Measurements from ENCODE around the gene GPRIN2.

The GPRIN2 gene

DNA sequence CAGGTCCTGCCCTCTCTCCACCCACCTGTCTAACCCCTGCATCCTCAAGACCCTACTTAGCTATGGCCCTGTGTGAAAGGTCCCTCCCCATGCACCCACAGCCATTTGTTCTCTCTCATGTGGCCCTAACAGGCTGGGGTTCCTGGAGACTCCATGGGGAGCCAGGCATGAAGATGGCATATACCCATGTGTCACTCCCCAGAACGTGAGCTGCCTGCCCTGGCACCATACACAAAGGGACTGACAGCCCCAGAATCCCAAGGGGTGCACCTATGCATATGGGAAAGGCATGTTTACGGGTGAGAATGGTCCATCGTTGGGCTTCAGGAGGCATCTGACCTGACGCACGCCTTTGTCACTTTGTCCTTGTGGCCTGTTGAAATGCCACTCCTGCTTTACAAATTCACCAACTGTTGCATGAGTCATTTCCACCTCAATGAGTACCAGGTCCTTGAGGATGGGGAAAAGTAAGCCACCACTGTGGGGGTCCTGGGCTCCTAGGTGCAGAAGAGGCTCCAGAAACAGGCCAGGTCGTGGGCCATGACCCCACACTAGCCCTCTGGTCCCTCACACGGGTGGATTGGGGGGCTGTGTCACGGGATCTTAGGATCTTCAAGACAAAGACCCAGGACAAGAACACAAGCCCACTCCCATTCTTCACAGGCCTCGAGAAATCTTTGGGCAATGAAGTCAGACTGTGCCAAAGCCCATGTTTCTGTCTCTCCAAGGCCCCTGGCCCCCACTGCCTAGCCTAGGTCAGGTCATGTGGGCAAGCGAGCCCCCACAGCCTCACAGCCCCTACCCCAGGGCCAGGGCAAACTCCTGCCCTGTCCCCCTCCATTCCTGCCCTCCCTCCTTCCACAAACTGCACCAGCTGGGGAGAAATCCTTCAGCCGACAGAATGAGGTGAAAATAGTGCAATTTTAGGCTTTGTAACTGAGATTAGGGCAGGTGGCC is 8.6 kb downstream of the GPRIN2 start:
- DNase-seq, result no peak

DNA sequence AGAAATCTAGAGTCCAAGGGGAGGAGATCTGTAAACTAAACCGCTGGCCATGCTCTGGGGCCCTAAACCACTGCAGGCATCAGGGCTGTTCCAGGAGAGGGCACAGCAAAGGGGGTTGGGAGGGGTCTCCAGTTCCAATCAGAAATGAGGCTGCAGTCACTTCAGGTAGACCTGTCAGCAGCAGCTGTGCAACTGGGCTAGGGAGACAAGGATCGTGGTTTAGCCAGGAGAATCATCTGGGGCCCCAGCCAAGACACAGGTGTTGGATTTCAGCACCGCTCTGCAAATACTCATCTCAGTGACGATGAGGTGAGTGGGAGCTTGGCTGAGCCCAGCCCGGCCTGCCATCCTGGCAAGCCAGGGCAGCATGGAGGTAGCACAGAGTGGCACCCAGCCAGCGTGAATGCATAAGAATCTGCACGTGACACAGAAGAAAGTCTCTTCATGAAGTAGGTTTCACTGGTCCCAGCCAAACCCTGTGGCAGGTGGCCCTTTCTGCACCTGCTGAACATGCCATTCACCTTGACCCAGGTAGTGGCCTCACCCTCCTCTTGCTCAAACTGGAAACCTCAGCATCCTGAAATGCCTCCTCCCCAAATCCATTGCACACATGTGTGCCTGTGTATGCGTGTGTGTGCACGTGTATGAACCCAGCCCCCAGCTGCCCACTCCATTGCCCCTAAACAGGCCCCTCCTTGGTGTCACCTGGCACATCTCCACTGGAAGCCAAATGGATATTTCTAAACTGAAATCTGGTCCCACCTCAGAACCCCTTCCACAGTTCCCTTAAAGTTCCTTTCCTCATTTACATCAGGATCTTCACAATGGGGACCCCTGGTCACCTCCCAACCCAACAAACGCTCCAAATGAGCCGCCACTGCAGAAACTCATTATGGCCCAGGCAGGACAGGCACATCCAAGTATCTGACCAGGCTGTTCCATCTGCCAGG is 9.6 kb downstream of the GPRIN2 start:
- no peak for DNase-seq

DNA sequence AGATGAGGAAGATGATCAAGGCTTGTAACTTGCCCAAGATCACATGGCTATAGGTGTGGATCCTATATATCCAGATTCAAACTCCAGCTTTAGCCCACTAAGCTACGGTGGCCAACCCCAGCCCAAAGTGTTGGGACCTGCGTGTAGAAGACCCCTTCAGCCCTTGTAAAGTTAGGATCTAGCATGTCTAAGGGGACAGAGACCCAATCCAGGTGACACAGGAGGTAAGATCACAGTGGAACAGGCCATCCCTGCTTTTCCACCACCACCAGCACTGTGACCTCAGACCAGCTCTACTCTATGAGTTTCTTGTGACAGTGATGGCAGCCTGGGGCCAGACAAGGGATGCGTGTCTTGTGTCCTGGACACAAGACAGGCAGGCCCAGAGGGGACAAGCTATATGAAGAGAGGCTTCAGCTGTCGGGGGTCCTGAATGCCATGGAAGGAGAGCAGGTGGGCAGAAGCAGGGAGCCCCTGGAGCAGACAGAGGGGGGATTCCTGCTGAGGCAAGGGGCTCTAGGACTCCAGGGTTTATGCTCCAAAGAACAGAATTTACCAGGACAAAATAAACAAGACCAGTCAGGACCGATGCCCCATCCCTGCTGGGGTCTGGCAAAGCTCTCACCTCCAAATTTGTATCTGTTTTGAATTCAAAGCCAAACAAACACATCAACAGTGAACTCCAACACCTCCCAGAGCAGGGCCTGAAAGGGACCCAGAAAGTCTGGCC is 10.4 kb downstream of the GPRIN2 start:
- no peak for DNase-seq

DNA sequence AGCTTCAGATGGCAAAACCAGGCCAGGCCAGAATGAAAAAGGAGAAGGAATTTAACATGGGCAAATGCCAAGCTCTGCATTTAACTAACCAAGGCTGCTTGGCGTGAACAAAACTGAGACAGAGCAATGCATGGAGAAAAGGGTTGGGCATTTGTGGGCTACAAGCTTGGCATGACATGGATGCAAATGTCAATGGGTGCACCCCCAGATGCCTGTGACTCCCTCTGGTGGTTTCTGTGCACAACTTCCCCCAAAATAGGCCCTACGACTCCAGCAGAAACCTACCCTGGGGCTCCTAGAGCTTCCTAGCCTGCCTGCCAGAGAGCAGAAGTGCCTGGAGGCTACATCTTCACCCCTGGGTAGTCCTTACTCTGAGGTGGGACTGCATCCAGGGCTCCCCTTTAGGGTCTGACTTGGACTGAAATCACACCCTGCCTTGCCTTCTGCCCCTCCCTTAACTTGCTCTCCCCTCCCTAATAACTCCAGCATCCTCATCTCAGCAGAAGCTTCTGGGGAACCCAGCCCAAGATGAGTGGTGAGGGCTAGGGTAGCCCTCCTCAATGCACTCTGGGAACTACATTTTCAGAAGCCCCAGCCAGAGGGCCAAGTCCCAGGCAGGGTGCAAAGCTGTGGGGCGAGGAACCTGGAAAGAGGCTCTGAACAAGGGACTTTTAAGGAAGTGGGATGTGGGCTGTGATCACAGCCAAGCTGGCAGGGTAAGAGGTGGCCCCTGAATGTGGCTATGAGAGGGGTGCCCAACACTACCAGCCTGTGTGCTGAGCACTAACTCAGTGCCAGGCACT is 11.3 kb downstream of the GPRIN2 start:
- DNase-seq, result no peak

GRCh38 chr10:46543466-46544377 is 12.7 kb downstream of the GPRIN2 start:
- no peak for DNase-seq

GRCh38 chr10:46542567-46543465 is 13.6 kb downstream of the GPRIN2 start:
- no peak for DNase-seq

DNA sequence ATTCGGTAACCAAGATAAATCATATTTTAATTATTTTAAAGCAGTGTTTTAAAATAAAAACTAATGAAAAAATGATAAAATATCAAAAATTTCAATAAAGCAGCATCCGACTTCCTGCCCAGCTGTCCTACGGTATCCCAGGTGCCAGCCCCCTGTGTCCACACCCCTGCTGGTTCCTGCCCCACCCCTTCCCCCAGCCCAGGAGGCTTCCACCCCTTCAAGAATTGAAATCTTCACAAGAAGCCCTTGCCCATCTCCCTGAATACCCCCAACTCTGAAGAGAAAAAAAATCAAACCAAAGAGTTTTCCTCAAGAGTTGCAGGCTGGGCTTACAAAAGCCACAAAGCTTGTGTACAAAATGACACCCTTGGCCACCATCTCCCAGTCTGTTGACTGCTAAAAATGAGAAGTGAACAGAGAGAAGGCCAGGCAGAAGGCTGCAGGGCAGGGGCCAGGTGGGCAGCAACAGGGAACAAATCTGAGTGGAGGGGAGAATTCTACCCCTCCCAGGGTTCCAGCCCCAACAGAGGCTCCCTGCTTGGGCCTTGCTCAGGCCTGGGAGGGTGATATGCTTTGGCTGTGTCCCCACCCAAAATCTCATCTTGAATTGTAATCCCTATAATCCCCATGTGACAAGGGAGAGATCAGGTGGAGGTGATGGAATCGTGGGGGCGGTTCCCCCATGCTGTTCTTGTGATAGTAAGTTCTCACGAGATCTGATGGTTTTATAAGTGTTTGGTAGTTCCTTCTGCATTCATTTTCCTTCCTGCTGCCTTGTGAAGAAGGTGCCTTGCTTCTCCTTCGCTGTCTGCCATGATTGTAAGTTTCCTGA is 14.5 kb downstream of the GPRIN2 start:
- no peak for DNase-seq

DNA sequence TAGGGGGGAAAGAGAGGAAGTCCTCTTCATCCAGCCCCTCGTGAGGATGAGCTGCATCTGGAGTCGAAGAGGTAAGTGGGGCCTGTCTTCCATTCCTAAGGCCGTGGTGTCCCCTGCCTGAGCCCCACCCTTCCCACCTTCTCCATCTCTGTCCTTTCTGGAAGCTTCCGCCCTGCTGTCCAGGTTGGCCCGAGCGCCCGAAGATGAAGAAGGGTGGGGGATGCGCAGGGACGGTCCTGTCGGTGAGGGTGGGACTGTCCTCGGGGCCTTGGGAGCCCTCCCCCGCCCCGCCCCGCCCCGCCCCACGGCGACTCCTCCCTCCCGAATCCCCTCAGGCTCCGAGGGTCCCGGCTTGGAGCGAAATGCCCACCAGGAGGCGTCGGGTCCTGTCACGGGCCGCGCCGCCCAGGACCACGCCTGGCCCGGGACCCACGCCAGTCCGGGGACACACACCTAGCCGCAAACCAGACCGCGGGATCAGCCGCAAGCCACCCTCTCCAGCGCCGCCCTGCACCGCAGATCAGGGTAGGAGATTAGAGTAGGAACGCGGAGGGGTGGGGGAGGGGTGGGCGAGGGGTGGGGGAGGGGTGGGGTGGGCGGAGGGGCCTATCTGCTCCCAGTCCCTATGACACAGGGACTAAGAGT is 15.3 kb downstream of the GPRIN2 start:
- DNase-seq, result no peak

GRCh38 chr10:46540412-46541016 is 15.9 kb downstream of the GPRIN2 start:
- DNase-seq, result no peak

- no peak for DNase-seq
These were observed 16.7 kb downstream of the GPRIN2 start for GRCh38 chr10:46539596-46540411.

GRCh38 chr10:46538717-46539426 is 17.6 kb downstream of the GPRIN2 start:
- no peak for DNase-seq

DNA sequence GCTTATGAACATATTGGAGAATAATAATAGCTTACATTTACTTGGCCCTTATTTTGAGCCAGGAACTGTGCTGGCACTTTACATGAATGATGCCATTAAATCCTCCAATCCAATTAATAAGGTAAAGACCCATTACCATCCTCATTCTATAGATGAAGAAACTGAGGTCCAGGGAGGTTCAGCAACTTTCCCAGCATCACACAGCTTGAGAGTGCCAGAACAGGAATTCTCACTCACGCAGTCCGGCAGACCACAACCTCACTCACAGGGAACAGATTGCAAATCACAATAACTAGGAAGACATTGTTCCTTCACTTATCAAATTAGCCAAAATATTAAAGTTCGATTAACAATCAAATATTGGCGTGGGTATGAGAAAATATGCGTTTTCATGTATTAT is 18.3 kb downstream of the GPRIN2 start:
- no peak for DNase-seq

DNA sequence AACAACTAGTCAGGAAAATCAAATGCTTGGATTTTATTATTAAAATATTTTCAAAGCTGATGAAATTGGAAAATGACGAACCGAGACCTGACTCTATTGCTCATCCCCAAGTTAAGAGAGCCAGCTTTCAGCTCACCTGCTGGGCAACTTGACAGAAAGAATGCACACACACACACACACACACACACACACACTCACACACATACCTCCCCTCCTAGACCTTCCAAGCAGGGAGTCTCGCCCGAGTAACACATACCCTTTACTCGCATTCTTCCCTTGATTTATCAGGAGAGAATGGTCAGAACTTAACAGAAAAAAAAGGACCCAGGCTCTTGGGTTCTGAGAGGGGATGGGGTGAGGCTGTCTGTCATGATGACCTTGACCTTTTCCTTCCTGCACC is 19.1 kb downstream of the GPRIN2 start:
- DNase-seq, result no peak

- DNase-seq, result no peak
These were observed 19.7 kb downstream of the GPRIN2 start for GRCh38 chr10:46536781-46537180.

DNA sequence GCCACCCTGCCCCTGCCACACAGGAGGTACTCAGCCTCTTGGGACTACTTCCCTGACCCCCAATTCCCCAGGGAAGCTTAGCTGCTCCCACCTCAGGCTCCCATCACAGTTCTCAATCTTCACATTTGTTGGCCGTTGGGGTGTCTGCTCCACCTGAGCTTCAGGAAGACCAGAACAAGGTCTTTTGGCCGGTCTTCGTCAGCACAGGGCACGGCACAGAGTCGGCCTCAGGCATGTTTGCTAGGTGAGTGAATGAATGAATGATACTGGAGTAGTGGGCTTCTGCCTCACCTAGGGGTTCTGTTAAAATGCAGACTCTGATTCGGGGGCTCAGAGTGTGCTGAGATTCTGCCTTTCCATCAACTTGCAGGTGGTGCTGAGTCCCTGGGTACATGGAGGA is 20.3 kb downstream of the GPRIN2 start:
- no peak for DNase-seq

DNA sequence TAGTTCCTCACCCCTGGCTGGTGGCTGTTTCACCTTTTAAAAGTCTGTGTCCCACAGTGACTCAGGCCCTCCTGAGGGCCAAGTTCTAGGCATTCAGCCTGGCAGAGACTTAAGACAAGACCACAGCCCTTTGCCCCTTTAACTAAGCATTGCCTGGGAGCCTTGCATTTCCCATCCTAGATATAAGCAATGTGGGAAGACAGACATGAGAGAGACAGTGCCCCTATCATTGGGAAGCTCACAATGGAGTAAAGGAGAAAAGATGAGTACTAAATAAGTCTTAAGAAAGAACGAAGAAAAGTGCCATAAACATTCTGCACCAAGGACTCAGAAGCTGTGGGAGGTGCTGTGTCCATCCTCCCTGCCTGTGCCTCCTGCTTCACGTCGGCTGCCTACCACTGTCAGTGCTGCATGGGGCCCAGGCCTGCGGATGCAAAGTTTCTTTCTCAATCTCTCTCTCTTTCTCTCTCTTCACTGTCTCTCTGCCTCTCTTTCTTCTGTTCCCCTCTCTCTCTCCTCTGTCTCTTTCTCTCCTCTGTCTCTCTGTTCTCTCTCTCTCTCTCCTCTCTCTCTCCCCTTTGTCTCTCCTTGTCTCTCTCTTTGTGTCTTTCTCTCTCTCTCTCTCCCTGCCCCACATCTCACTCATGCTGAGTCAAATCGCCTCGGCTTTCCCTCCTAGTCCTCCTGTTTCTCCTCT is 21.5 kb downstream of the GPRIN2 start:
- no peak for DNase-seq
